ENCODE results near the gene ZNF343.

- no peak for TF ChIP-seq CTCF (conservative IDR thresholded peaks at IDR 0.05)
- peak; percentile 99 for TF ChIP-seq ZFX (IDR thresholded peaks at IDR 0.05)
Measured at GRCh38 chr20:2470423-2471193, 38.1 kb downstream of the ZNF343 start, which contains the start of gene SNRPB.
